HUES48 (cell line): ENCODE data around the gene ADAMTSL3.
"Not testable (repeated sequence)": the region's sequence is repeated elsewhere in the genome, so short reads cannot be mapped to it uniquely, and the experiment has no call there.

Source experiments
- H3K27ac ChIP-seq: one replicate; pipeline ENCODE4 v1.7.0; 2013; ENCODE audit warnings: low read depth, low read length, inconsistent platforms
- H3K27me3 ChIP-seq: 2 replicates; pipeline ENCODE4 v1.6.1; 2013; ENCODE audit warnings: mild to moderate bottlenecking, low read length; ENCODE audit not compliant: control insufficient read depth, insufficient read depth
- H3K36me3 ChIP-seq: 2 replicates; pipeline ENCODE4 v1.6.1; 2013; ENCODE audit warnings: low read length; ENCODE audit not compliant: control insufficient read depth, insufficient read depth
- H3K4me1 ChIP-seq: 2 replicates; pipeline ENCODE4 v1.6.1; 2013; ENCODE audit warnings: mild to moderate bottlenecking, low read length; ENCODE audit not compliant: control insufficient read depth, insufficient read depth
- H3K4me3 ChIP-seq: 2 replicates; pipeline ENCODE4 v1.5.1; 2013; ENCODE audit warnings: mild to moderate bottlenecking, low read depth, low read length
- H3K9ac ChIP-seq: 2 replicates; pipeline ENCODE4 v1.6.1; 2013; ENCODE audit warnings: mild to moderate bottlenecking, low read depth, low read length, moderate library complexity
- H3K9me3 ChIP-seq: 2 replicates; pipeline ENCODE4 v1.6.1; 2013; ENCODE audit warnings: low read length; ENCODE audit not compliant: control insufficient read depth, insufficient read depth

Gene ADAMTSL3

GRCh38 chr15:83955806-83956265 lies 301.9 kb downstream of the ADAMTSL3 start:
- no peaks in the 10 kb centered on the region for H3K36me3 ChIP-seq
- H3K27me3 ChIP-seq = no peaks in the 10 kb centered on the region
- H3K27ac ChIP-seq = no peak overlapping the region
- H3K4me1 ChIP-seq = no peaks in the 10 kb centered on the region
- no peak overlapping the region for H3K9ac ChIP-seq
- no peaks in the 10 kb centered on the region for H3K9me3 ChIP-seq
- no peak overlapping the region for H3K4me3 ChIP-seq

- H3K27ac ChIP-seq = no peak overlapping the region
- no peaks in the 10 kb centered on the region for H3K27me3 ChIP-seq
- H3K36me3 ChIP-seq = no peaks in the 10 kb centered on the region
- no peaks in the 10 kb centered on the region for H3K9me3 ChIP-seq
- no peaks in the 10 kb centered on the region for H3K4me1 ChIP-seq
- no peak overlapping the region for H3K4me3 ChIP-seq
- no peak overlapping the region for H3K9ac ChIP-seq
Observed at GRCh38 chr15:83956887-83957286, 303.0 kb downstream of the ADAMTSL3 start.

- no peak overlapping the region for H3K4me3 ChIP-seq
- no peaks in the 10 kb centered on the region for H3K9me3 ChIP-seq
- H3K36me3 ChIP-seq = no peaks in the 10 kb centered on the region
- H3K27me3 ChIP-seq = no peaks in the 10 kb centered on the region
- H3K27ac ChIP-seq = no peak overlapping the region
- no peaks in the 10 kb centered on the region for H3K4me1 ChIP-seq
- H3K9ac ChIP-seq = no peak overlapping the region
Observed at GRCh38 chr15:83959477-83959876, 305.6 kb downstream of the ADAMTSL3 start.

- Histone ChIP-seq H3K27me3 (no peaks in the 10 kb centered on the region), H3K27ac (no peak overlapping the region), H3K36me3 (no peaks in the 10 kb centered on the region), H3K4me3 (no peak overlapping the region), H3K4me1 (no peaks in the 10 kb centered on the region), H3K9me3 (no peaks in the 10 kb centered on the region), H3K9ac (no peak overlapping the region)
Observed at GRCh38 chr15:83960192-83960829, 306.4 kb downstream of the ADAMTSL3 start.

DNA sequence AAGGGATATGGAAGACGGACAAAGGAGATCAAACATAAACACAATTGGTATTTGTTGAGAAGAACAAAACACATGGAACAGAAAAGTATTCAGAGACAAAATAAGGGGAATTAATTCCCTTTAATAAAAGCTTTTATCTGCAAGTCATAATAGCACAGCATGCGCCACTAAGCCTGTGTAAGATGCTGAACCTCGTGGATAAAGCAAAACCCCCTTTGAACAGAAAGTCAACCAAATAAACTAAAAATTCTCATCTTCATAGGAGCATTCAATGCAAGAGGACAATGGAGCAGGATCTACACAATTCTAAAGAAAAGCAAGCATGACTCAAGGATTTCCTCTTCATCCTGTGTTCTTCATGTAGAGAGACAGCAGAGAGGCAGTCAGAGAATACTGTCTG lies 307.4 kb downstream of the ADAMTSL3 start:
- Histone ChIP-seq H3K4me1 (no peaks in the 10 kb centered on the region), H3K4me3 (no peak overlapping the region), H3K27ac (no peak overlapping the region), H3K27me3 (no peaks in the 10 kb centered on the region), H3K9me3 (no peaks in the 10 kb centered on the region), H3K36me3 (no peaks in the 10 kb centered on the region), H3K9ac (no peak overlapping the region)

DNA sequence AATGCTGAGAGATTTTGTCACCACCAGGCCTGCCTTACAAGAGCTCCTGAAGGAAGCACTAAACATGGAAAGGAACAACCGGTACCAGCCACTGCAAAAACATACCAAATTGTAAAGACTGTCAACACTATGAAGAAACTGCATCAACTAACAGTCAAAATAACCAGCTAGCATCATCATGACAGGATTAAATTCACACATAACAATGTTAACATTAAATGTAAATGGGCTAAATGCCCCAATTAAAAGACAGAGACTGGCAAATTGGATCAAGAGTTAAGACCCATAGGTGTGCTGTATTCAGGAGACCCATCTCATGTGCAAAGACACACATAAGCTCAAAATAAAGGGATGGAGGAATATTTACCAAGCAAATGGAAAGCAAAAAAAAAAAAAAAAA lies 311.0 kb downstream of the ADAMTSL3 start:
- H3K4me1 ChIP-seq, H3K27ac ChIP-seq, H3K9ac ChIP-seq, H3K4me3 ChIP-seq, H3K27me3 ChIP-seq, H3K36me3 ChIP-seq, H3K9me3 ChIP-seq: not testable (repeated sequence)

GRCh38 chr15:83970295-83970890 lies 316.5 kb downstream of the ADAMTSL3 start:
- Histone ChIP-seq H3K27ac (no peak overlapping the region), H3K4me1 (no peaks in the 10 kb centered on the region), H3K4me3 (no peak overlapping the region), H3K9ac (no peak overlapping the region), H3K36me3 (no peaks in the 10 kb centered on the region), H3K9me3 (no peaks in the 10 kb centered on the region), H3K27me3 (no peaks in the 10 kb centered on the region)

DNA sequence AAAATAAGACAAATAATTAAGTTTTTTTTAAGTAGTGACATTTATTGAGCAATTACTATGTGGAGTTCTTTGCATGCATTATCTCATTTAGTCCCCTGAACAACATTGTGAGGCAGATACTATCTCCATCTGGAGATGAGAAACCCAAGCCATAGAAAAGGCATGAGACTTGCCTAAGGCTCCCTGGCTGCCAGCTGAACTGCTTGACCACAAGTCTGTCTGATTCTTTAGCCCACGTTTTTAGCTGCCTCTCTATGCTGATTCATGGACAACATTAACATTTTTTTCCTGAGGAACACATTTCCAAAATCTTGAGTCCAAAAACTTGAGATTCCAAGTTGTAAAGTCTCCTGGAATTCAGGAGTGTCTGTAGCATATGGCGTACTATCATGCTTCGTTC lies 318.1 kb downstream of the ADAMTSL3 start:
- no peaks in the 10 kb centered on the region for H3K36me3 ChIP-seq
- H3K27ac ChIP-seq = no peak overlapping the region
- no peaks in the 10 kb centered on the region for H3K4me1 ChIP-seq
- H3K9ac ChIP-seq = no peak overlapping the region
- peaks cover 7% of the 10 kb centered on the region for H3K9me3 ChIP-seq
- no peak overlapping the region for H3K4me3 ChIP-seq
- no peaks in the 10 kb centered on the region for H3K27me3 ChIP-seq

DNA sequence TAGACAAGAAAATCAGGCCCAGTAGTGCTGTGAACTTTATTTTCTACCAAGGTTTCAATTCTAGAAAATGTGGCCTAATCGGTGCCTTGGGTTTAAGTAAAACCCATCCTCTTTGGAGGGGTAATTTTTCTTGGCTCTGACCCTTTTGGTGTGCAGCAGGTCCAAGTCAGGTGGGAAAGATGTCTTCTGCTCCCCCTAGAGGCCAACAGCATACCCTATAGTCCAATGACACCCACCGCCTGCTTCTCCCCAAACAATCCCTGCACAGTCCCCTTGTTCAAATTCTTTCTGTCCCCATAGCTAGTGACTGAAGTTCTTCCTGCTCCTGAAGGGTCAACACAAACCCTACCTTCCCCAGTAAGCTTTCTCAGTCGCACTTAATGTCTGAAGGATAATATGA lies 319.9 kb downstream of the ADAMTSL3 start:
- H3K9ac ChIP-seq = no peak overlapping the region
- peaks cover 18% of the 10 kb centered on the region for H3K9me3 ChIP-seq
- H3K27me3 ChIP-seq = no peaks in the 10 kb centered on the region
- no peak overlapping the region for H3K27ac ChIP-seq
- H3K4me3 ChIP-seq = no peak overlapping the region
- no peaks in the 10 kb centered on the region for H3K4me1 ChIP-seq
- no peaks in the 10 kb centered on the region for H3K36me3 ChIP-seq

DNA sequence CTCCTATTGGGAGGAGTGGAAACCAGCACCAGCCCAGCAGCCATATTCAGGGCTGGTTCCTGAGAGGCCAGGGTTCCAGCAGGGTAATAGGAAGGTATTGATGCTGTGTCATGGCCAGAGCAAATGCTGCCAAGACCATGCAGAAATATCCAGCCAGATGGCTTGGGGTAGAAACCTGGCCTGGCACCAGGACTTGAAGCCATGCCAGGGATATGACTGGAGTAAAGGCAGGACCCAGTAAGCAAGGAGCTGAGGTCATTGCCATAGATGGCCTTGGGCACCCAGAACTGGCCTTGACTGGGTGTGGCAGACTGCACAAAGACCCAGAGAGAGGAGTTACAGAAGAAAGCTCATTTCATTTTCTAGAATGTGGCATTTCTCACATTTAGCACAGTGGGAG lies 324.1 kb downstream of the ADAMTSL3 start:
- no peaks in the 10 kb centered on the region for H3K36me3 ChIP-seq
- H3K9ac ChIP-seq = no peak overlapping the region
- H3K4me1 ChIP-seq = no peaks in the 10 kb centered on the region
- no peaks in the 10 kb centered on the region for H3K27me3 ChIP-seq
- H3K4me3 ChIP-seq = no peak overlapping the region
- no peak overlapping the region for H3K27ac ChIP-seq
- peaks cover 18% of the 10 kb centered on the region for H3K9me3 ChIP-seq

DNA sequence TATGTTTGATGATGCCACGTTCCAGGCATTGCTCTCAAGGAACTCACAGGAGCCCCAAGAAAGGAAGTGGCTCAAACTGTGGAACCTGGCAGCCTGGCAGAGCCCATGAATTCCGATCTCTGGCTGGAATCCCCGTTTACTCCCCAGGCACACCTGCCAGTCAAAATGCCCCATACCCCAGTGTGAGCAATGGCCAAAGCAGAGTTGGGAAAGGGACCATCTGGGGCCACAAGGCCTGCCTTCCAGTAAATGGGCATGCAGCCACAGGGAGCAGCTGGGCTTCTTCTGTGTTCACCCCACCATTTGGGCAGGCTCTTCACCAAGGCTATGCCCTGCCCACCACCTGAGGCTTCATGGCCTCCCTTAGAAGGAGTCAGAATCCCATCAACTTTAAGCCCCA lies 324.7 kb downstream of the ADAMTSL3 start:
- H3K4me3 ChIP-seq = no peak overlapping the region
- H3K4me1 ChIP-seq = no peaks in the 10 kb centered on the region
- H3K9me3 ChIP-seq = peaks cover 18% of the 10 kb centered on the region
- no peaks in the 10 kb centered on the region for H3K27me3 ChIP-seq
- no peaks in the 10 kb centered on the region for H3K36me3 ChIP-seq
- no peak overlapping the region for H3K27ac ChIP-seq
- H3K9ac ChIP-seq = no peak overlapping the region
